Chondrocyte (in vitro differentiated cells): ENCODE measurements around the gene PTAFR. TPM values are rescaled to one million over a fixed set of nuclear protein-coding genes. Genes with fewer than 3 reads are reported as not detected.

Experiments
- DNase-seq: peaks from one replicate; pipeline ENCODE4 v3.0.0; 2021; ENCODE audit warnings: mixed read lengths, low spot score
- H3K27ac Mint-ChIP-seq: one replicate; pipeline ENCODE4 v1.8.0; 2021; ENCODE audit warnings: mild to moderate bottlenecking, moderate library complexity, mixed read lengths; ENCODE audit not compliant: unreplicated experiment
- H3K27me3 Mint-ChIP-seq: 2 replicates; pipeline ENCODE4 v1.8.0; 2021; ENCODE audit warnings: low read depth, mixed read lengths
- H3K36me3 Mint-ChIP-seq: 2 replicates; pipeline ENCODE4 v1.8.0; 2021; ENCODE audit warnings: low read depth, mixed read lengths
- H3K4me1 Mint-ChIP-seq: 2 replicates; pipeline ENCODE4 v1.8.0; 2021; ENCODE audit warnings: low read depth, mild to moderate bottlenecking, mixed read lengths
- H3K4me3 Mint-ChIP-seq: one replicate; pipeline ENCODE4 v1.8.0; 2021; ENCODE audit warnings: mild to moderate bottlenecking, moderate library complexity, mixed read lengths; ENCODE audit not compliant: unreplicated experiment
- H3K9me3 Mint-ChIP-seq: 2 replicates; pipeline ENCODE4 v1.8.0; 2021; ENCODE audit warnings: low read depth, mixed read lengths
- CTCF ChIP-seq: fragments of 200-600 bp; sonication (generic); IDR thresholded peaks from 2 replicates; pipeline ENCODE4 v1.5.0; 2021; ENCODE audit warnings: antibody characterized with exemption, mild to moderate bottlenecking, moderate library complexity
- total RNA-seq: library from RNA; stranded (reverse); gene quantifications from 3 replicates; pipeline ENCODE4 v1.2.1, GENCODE V29; 2021

Gene PTAFR
- total RNA-seq, 1 donor from 2014 or later = 0.07 TPM

GRCh38 chr1:28127617-28128257, 48.8 kb downstream of the PTAFR start:
- no peaks in the 10 kb centered on the region for H3K9me3 Mint-ChIP-seq
- peaks cover 7% of the 10 kb centered on the region for H3K4me1 Mint-ChIP-seq
- no peak overlapping the region for H3K27ac Mint-ChIP-seq
- H3K27me3 Mint-ChIP-seq = peaks cover 23% of the 10 kb centered on the region
- H3K36me3 Mint-ChIP-seq = no peaks in the 10 kb centered on the region
- no peak overlapping the region for H3K4me3 Mint-ChIP-seq
- TF ChIP-seq CTCF = no peak
- DNase-seq = no peak

DNA sequence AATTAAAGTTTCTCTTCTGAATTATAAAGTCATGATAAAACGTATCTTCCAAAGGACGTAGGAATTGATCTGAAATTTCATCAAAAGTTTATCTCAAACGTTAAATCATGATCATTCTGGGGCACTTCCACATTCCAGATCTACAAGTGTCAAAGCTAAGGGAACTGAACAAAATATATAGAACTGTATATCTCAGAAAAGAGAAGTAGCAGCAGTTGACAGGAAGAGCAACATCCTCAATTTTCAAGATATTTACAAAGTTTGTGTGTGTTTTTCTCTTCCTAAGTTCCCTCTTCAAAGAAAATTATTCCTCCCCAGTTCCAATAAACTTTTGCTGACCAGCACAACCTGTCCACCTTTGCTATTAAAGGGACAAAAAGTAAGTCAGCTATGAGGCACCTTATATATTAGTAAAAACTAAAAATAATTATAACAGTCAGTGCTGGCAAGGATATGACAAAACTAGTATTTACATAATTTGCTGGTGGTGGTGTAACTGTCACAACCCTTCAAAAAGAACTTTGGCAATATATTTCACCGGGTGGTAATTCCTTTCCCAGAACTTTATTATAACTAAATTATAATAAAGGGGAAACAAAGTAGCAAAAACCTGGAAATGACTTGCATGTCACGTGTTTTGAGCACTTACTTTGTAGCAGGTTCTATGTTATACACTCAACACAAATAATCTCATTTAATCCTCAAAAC, 49.6 kb downstream of the PTAFR start:
- H3K9me3 Mint-ChIP-seq = no peaks in the 10 kb centered on the region
- H3K27ac Mint-ChIP-seq = no peak overlapping the region
- no peak for DNase-seq
- no peak for TF ChIP-seq CTCF
- H3K36me3 Mint-ChIP-seq = no peaks in the 10 kb centered on the region
- H3K4me1 Mint-ChIP-seq = peaks cover 9% of the 10 kb centered on the region
- H3K4me3 Mint-ChIP-seq = no peak overlapping the region
- H3K27me3 Mint-ChIP-seq = peaks cover 23% of the 10 kb centered on the region

GRCh38 chr1:28126212-28126611, 50.3 kb downstream of the PTAFR start:
- Mint-ChIP-seq H3K4me1 (peaks cover 10% of the 10 kb centered on the region), H3K27me3 (peaks cover 23% of the 10 kb centered on the region), H3K9me3 (no peaks in the 10 kb centered on the region), H3K4me3 (no peak overlapping the region), H3K36me3 (no peaks in the 10 kb centered on the region), H3K27ac (no peak overlapping the region)
- DNase-seq = no peak
- no peak for TF ChIP-seq CTCF

DNA sequence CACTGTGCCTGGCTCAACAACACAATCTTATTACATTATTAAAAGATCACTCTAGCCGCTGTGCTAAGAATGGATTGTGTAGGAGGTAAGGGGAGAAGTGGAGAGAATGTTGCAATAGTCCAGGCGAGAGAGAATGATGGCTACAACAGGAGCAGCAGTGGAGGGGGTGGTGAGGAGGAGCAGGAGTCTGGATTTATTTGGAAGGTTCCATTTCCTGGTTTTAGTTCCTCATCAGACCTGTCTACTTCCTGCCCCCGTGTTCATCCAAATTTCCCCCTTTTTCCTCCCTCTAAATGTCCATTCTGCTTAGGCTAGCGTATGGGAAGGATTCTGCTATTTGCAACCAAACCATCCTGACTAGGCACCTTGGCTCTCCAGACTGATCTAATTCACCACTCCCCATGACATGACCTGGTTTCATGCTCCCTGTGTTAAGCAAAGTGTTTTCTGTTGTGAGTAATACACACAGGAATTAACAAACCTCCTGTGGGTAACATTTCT, 53.0 kb downstream of the PTAFR start:
- no peak overlapping the region for H3K4me3 Mint-ChIP-seq
- H3K27me3 Mint-ChIP-seq = peaks cover 18% of the 10 kb centered on the region
- no peak for DNase-seq
- H3K9me3 Mint-ChIP-seq = no peaks in the 10 kb centered on the region
- peak overlapping the region; percentile 69 for H3K27ac Mint-ChIP-seq
- no peak for TF ChIP-seq CTCF
- peaks cover 10% of the 10 kb centered on the region for H3K4me1 Mint-ChIP-seq
- H3K36me3 Mint-ChIP-seq = no peaks in the 10 kb centered on the region

- H3K36me3 Mint-ChIP-seq = no peaks in the 10 kb centered on the region
- no peak overlapping the region for H3K4me3 Mint-ChIP-seq
- no peak for DNase-seq
- no peak for TF ChIP-seq CTCF
- no peak overlapping the region for H3K27ac Mint-ChIP-seq
- peaks cover 7% of the 10 kb centered on the region for H3K27me3 Mint-ChIP-seq
- H3K9me3 Mint-ChIP-seq = no peaks in the 10 kb centered on the region
- H3K4me1 Mint-ChIP-seq = peaks cover 10% of the 10 kb centered on the region
These were observed 54.3 kb downstream of the PTAFR start for GRCh38 chr1:28122183-28122582.
